CD14-positive monocyte (primary cell): ENCODE results near the gene DPYD. TPM values are rescaled to one million over a fixed set of nuclear protein-coding genes. Genes with fewer than 3 reads are reported as not detected.

ENCODE experiments used
- DNase-seq, 3 donors: peaks; one replicate each; pipeline ENCODE4 v3.0.0-alpha.2; 2011 to 2022
- H2AFZ ChIP-seq: 2 replicates; pipeline ENCODE4 v1.6.0; 2012; ENCODE audit warnings: mild to moderate bottlenecking, low read depth, low read length, inconsistent platforms; ENCODE audit not compliant: insufficient read depth, poor library complexity, severe bottlenecking
- H3K27ac ChIP-seq, 2 donors: 1 replicate in 1 of 2; 2 replicates in 1 of 2; pipeline ENCODE4 v1.5.1; 2012 to 2013; ENCODE audit warnings: low read length in 2 of 2, control low read depth in 1 of 2, inconsistent platforms in 1 of 2, low read depth in 1 of 2, mild to moderate bottlenecking in 1 of 2
- H3K27me3 ChIP-seq, 2 donors: one replicate each; pipeline versions ENCODE4 v1.6.0 to v1.6.1; 2011 to 2013; ENCODE audit warnings: low read length in 2 of 2; ENCODE audit not compliant: control insufficient read depth in 2 of 2, insufficient read depth in 2 of 2
- H3K36me3 ChIP-seq, 2 donors: replicated peaks in 1 of 2; 1 replicate in 1 of 2; 2 replicates in 1 of 2; pipeline versions ENCODE4 v1.5.1 to v1.6.1; 2012 to 2013; ENCODE audit warnings: low read length in 2 of 2, control low read depth in 1 of 2, inconsistent platforms in 1 of 2, mild to moderate bottlenecking in 1 of 2; ENCODE audit not compliant: insufficient read depth in 2 of 2, control insufficient read depth in 1 of 2
- H3K4me1 ChIP-seq, 2 donors: 1 replicate in 1 of 2; 2 replicates in 1 of 2; pipeline versions ENCODE4 v1.5.1 to v1.6.1; 2012 to 2013; ENCODE audit warnings: low read length in 2 of 2, control low read depth in 1 of 2, inconsistent platforms in 1 of 2, mild to moderate bottlenecking in 1 of 2, moderate library complexity in 1 of 2; ENCODE audit not compliant: insufficient read depth in 2 of 2, control insufficient read depth in 1 of 2
- H3K4me2 ChIP-seq: replicated peaks from 2 replicates; pipeline ENCODE3; 2012; ENCODE audit warnings: low read length, moderate library complexity, mild to moderate bottlenecking; ENCODE audit not compliant: poor library complexity, severe bottlenecking; ENCODE audit errors: extremely low read depth
- H3K4me3 ChIP-seq, 3 experiments: fragments of 200-600 bp in 1 of 3; sonication (generic) in 1 of 3; replicated peaks in 1 of 3; 1 replicate in 2 of 3; 2 replicates in 1 of 3; pipeline ENCODE4 v1.5.1; 2011 to 2013; ENCODE audit warnings: low read length in 3 of 3, mild to moderate bottlenecking in 3 of 3, control low read depth in 2 of 3, low read depth in 2 of 3, inconsistent platforms in 1 of 3, moderate library complexity in 1 of 3
- H3K79me2 ChIP-seq: 2 replicates; pipeline ENCODE4 v1.6.0; 2012; ENCODE audit warnings: mild to moderate bottlenecking, control low read depth, inconsistent platforms, low read length, moderate library complexity; ENCODE audit not compliant: insufficient read depth
- H3K9ac ChIP-seq: 2 replicates; pipeline ENCODE4 v1.6.0; 2017; ENCODE audit warnings: low read length, mild to moderate bottlenecking; ENCODE audit not compliant: insufficient read depth, poor library complexity, severe bottlenecking
- H3K9me3 ChIP-seq, 2 donors: replicated peaks in 1 of 2; 1 replicate in 1 of 2; 2 replicates in 1 of 2; pipeline versions ENCODE4 v1.5.1 to v1.6.1; 2012 to 2013; ENCODE audit warnings: low read length in 2 of 2, control low read depth in 1 of 2; ENCODE audit not compliant: control insufficient read depth in 1 of 2, insufficient read depth in 1 of 2
- H4K20me1 ChIP-seq: 2 replicates; pipeline ENCODE4 v1.6.0; 2012; ENCODE audit warnings: mild to moderate bottlenecking, low read length, control low read depth, moderate library complexity; ENCODE audit not compliant: insufficient read depth
- H3K27ac Mint-ChIP-seq, 7 donors: one replicate each; pipeline ENCODE4 v1.8.0; 2020; ENCODE audit warnings: mild to moderate bottlenecking in 7 of 7, mixed read lengths in 7 of 7, moderate library complexity in 6 of 7, inconsistent platforms in 2 of 7
- H3K27me3 Mint-ChIP-seq, 3 donors: one replicate each; pipeline ENCODE4 v1.8.0; 2021 to 2022; ENCODE audit warnings: low read depth in 3 of 3, mild to moderate bottlenecking in 3 of 3, mixed read lengths in 3 of 3, moderate library complexity in 3 of 3, inconsistent platforms in 1 of 3
- H3K36me3 Mint-ChIP-seq, 2 donors: one replicate each; pipeline ENCODE4 v1.8.0; 2020; ENCODE audit warnings: mixed read lengths in 2 of 2, inconsistent platforms in 1 of 2, mild to moderate bottlenecking in 1 of 2
- H3K4me1 Mint-ChIP-seq: one replicate; pipeline ENCODE4 v1.8.0; 2020; ENCODE audit warnings: mild to moderate bottlenecking, mixed read lengths
- H3K4me3 Mint-ChIP-seq, 2 donors: one replicate each; pipeline ENCODE4 v1.8.0; 2020; ENCODE audit warnings: mild to moderate bottlenecking in 2 of 2, mixed read lengths in 2 of 2, moderate library complexity in 1 of 2
- H3K9me3 Mint-ChIP-seq, 7 donors: one replicate each; pipeline ENCODE4 v1.8.0; 2020 to 2022; ENCODE audit warnings: mixed read lengths in 7 of 7, mild to moderate bottlenecking in 6 of 7, moderate library complexity in 6 of 7, inconsistent platforms in 2 of 7
- CTCF ChIP-seq: fragments of 200-600 bp; IDR thresholded peaks from one replicate; pipeline ENCODE4 v1.8.0; 2022; ENCODE audit warnings: antibody characterized with exemption, mild to moderate bottlenecking
- WGBS: methylation state at CpG from one replicate; pipeline ENCODE4 v1.1.5; 2013; ENCODE audit warnings: missing lambda C conversion rate; ENCODE audit not compliant: insufficient coverage; 5-methylcytosine and 5-hydroxymethylcytosine counted together
- intact Hi-C, 2 donors: fragments of 100-400 bp; cut with micrococcal nuclease; formaldehyde crosslinking; loops; one replicate each; pipeline versions ENCODE4 v1.15.0 to v1.15.1; 2023
- polyA plus RNA-seq, 3 donors: library from polyadenylated mRNA; depleted of rRNA in 1 of 3; unstranded in 2 of 3; stranded (reverse) in 1 of 3; fragments of 300-500 nt in 2 of 3; fragments of >200 nt in 1 of 3; fragmentation: Illumina TruSeq in 2 of 3; gene quantifications; 1 replicate in 2 of 3; 2 replicates in 1 of 3; pipeline ENCODE4 v1.2.3, GENCODE V29; 2012 to 2021

Gene DPYD
- polyA plus RNA-seq, 3 donors = 87.6 to 171 (median 144) TPM

GRCh38 chr1:97805093-97805492 lies 115.7 kb downstream of the DPYD start:
- no peaks in the 10 kb centered on the region for H3K9me3 ChIP-seq
- H4K20me1 ChIP-seq = peaks cover 98% of the 10 kb centered on the region
- H3K36me3 ChIP-seq = peaks cover 0 to 17% of the 10 kb centered on the region in 2 donors
- no peak for TF ChIP-seq CTCF
- peaks cover 21 to 27% of the 10 kb centered on the region in 2 donors for H3K36me3 Mint-ChIP-seq
- intact Hi-C loops = no loop called here
- no CpG with 5 or more reads among the region's 2 CpGs for WGBS
- H3K4me3 ChIP-seq = no peak overlapping the region
- no peaks in the 10 kb centered on the region for H3K27me3 ChIP-seq
- peak overlapping the region in 2 of 7 donors; percentile 3 to 46 for H3K27ac Mint-ChIP-seq
- no peaks in the 10 kb centered on the region for H3K9me3 Mint-ChIP-seq
- peaks cover 0 to 1% (median 0%) of the 10 kb centered on the region in 3 donors for H3K27me3 Mint-ChIP-seq
- no peaks in the 10 kb centered on the region for H3K4me1 ChIP-seq
- no peak overlapping the region for H2AFZ ChIP-seq
- no peak for DNase-seq
- no peak overlapping the region for H3K9ac ChIP-seq
- no peak overlapping the region for H3K27ac ChIP-seq
- H3K79me2 ChIP-seq = peaks cover 17% of the 10 kb centered on the region
- no peak overlapping the region for H3K4me3 Mint-ChIP-seq
- H3K4me2 ChIP-seq = no peak overlapping the region
- peaks cover 7% of the 10 kb centered on the region for H3K4me1 Mint-ChIP-seq

- DNase-seq = no peak
- Mint-ChIP-seq H3K36me3 (peaks cover 24 to 30% of the 10 kb centered on the region in 2 donors), H3K27me3 (peaks cover 0 to 1% (median 0%) of the 10 kb centered on the region in 3 donors), H3K4me1 (peaks cover 7% of the 10 kb centered on the region), H3K27ac (no peak overlapping the region), H3K9me3 (no peaks in the 10 kb centered on the region), H3K4me3 (no peak overlapping the region)
- no peak for TF ChIP-seq CTCF
- Histone ChIP-seq H2AFZ (no peak overlapping the region), H3K4me1 (no peaks in the 10 kb centered on the region), H3K4me3 (no peak overlapping the region), H3K4me2 (no peak overlapping the region), H3K27me3 (no peaks in the 10 kb centered on the region), H3K9ac (no peak overlapping the region), H3K79me2 (peaks cover 17% of the 10 kb centered on the region), H3K9me3 (no peaks in the 10 kb centered on the region), H4K20me1 (peaks cover 100% of the 10 kb centered on the region), H3K36me3 (peaks cover 15 to 20% of the 10 kb centered on the region in 2 donors), H3K27ac (no peak overlapping the region)
- intact Hi-C loops = no loop called here
- WGBS = no CpG with 5 or more reads among the region's 3 CpGs
Measured at GRCh38 chr1:97803026-97803425, 117.8 kb downstream of the DPYD start.
